ENCODE measurements around the gene AEBP2. TPM values are rescaled to one million over a fixed set of nuclear protein-coding genes. Genes with fewer than 3 reads are reported as not detected.

Gene AEBP2
- total and polyA plus RNA-seq, 7 donors: 5.3 to 24.6 (median 21.6) TPM

- no peak for DNase-seq
- 46 to 70% (median 52%) methylated on average over 3 of the region's 3 CpGs for WGBS, 3 donors
- peaks cover 8% of the 10 kb centered on the region for H3K4me1 ChIP-seq
- H3K36me3 ChIP-seq (ENCODE audit: insufficient read depth in 1 of 2, low read depth in 1 of 2): peaks cover 0 to 26% of the 10 kb centered on the region in 2 donors
- H3K27ac ChIP-seq: no peak overlapping the region
- no peak for TF ChIP-seq CTCF (IDR thresholded peaks at IDR 0.05)
- intact Hi-C loops (cut with DNase I): no loop called here
- no peak overlapping the region for H3K4me3 ChIP-seq
- no peaks in the 10 kb centered on the region for H3K27me3 ChIP-seq (ENCODE audit: insufficient read depth in 3 of 3, low read length in 2 of 3)
- ATAC-seq: no peak
- no peaks in the 10 kb centered on the region for H3K9me3 ChIP-seq
Observed at GRCh38 chr12:19490908-19491307, 51.6 kb downstream of the AEBP2 start.

GRCh38 chr12:19491863-19492262 lies 52.6 kb downstream of the AEBP2 start:
- 72 to 89% (median 82%) methylated on average over 3 of the region's 3 CpGs for WGBS, 3 donors
- no peak for DNase-seq
- no peaks in the 10 kb centered on the region for H3K9me3 ChIP-seq
- intact Hi-C loops (cut with DNase I): no loop called here
- H3K27me3 ChIP-seq (ENCODE audit: insufficient read depth in 3 of 3, low read length in 2 of 3): no peaks in the 10 kb centered on the region
- no peak for TF ChIP-seq CTCF (IDR thresholded peaks at IDR 0.05)
- H3K4me1 ChIP-seq: peaks cover 8% of the 10 kb centered on the region
- ATAC-seq: no peak
- no peak overlapping the region for H3K27ac ChIP-seq
- H3K4me3 ChIP-seq: no peak overlapping the region
- peaks cover 0 to 35% of the 10 kb centered on the region in 2 donors for H3K36me3 ChIP-seq (ENCODE audit: insufficient read depth in 1 of 2, low read depth in 1 of 2)

- Histone ChIP-seq H3K36me3 (ENCODE audit: insufficient read depth in 1 of 2, low read depth in 1 of 2) (peaks cover 0 to 46% of the 10 kb centered on the region in 2 donors), H3K27me3 (ENCODE audit: insufficient read depth in 3 of 3, low read length in 2 of 3) (no peaks in the 10 kb centered on the region), H3K9me3 (no peaks in the 10 kb centered on the region), H3K4me3 (no peak overlapping the region), H3K27ac (no peak overlapping the region), H3K4me1 (no peaks in the 10 kb centered on the region)
- TF ChIP-seq CTCF (IDR thresholded peaks at IDR 0.05): no peak
- no peak for DNase-seq
- intact Hi-C loops (cut with DNase I): no loop called here
- no peak for ATAC-seq
- 70 to 84% (median 72%) methylated on average over 5 of the region's 5 CpGs for WGBS, 3 donors
Observed at GRCh38 chr12:19496219-19496878, 57.1 kb downstream of the AEBP2 start.

- intact Hi-C loops (cut with DNase I): no loop called here
- Histone ChIP-seq H3K36me3 (ENCODE audit: insufficient read depth in 1 of 2, low read depth in 1 of 2) (peaks cover 0 to 46% of the 10 kb centered on the region in 2 donors), H3K27ac (no peak overlapping the region), H3K4me1 (no peaks in the 10 kb centered on the region), H3K9me3 (no peaks in the 10 kb centered on the region), H3K27me3 (ENCODE audit: insufficient read depth in 3 of 3, low read length in 2 of 3) (no peaks in the 10 kb centered on the region), H3K4me3 (no peak overlapping the region)
- ATAC-seq: no peak
- WGBS, 3 donors: 69 to 76% (median 76%) methylated on average over 2 of the region's 2 CpGs
- no peak for TF ChIP-seq CTCF (IDR thresholded peaks at IDR 0.05)
- DNase-seq: no peak
Observed at GRCh38 chr12:19498099-19498498, 58.8 kb downstream of the AEBP2 start.

- Histone ChIP-seq H3K4me1 (no peaks in the 10 kb centered on the region), H3K9me3 (no peaks in the 10 kb centered on the region), H3K27me3 (ENCODE audit: insufficient read depth in 3 of 3, low read length in 2 of 3) (no peaks in the 10 kb centered on the region), H3K36me3 (ENCODE audit: insufficient read depth in 1 of 2, low read depth in 1 of 2) (peaks cover 0 to 39% of the 10 kb centered on the region in 2 donors), H3K4me3 (no peak overlapping the region), H3K27ac (no peak overlapping the region)
- WGBS, 3 donors: 89 to 97% (median 93%) methylated on average over 4 of the region's 4 CpGs
- intact Hi-C loops (cut with DNase I): no loop called here
- DNase-seq (no peak), ATAC-seq (no peak)
- TF ChIP-seq CTCF (IDR thresholded peaks at IDR 0.05): no peak
Observed at GRCh38 chr12:19499030-19499429, 59.7 kb downstream of the AEBP2 start.

All from psoas muscle (tissue), 8 donors.